GM21381 (cell line): ENCODE measurements around the gene STXBP5L.
"Not testable (repeated sequence)": the region's sequence is repeated elsewhere in the genome, so short reads cannot be mapped to it uniquely, and the experiment has no call there.

Experiments used
- ATAC-seq: cut with Tn5 transposase; IDR thresholded peaks from one replicate; pipeline ENCODE4 v1.9.1; 2021; ENCODE audit warnings: mild to moderate bottlenecking, moderate library complexity; ENCODE audit not compliant: unreplicated experiment

The STXBP5L gene

DNA sequence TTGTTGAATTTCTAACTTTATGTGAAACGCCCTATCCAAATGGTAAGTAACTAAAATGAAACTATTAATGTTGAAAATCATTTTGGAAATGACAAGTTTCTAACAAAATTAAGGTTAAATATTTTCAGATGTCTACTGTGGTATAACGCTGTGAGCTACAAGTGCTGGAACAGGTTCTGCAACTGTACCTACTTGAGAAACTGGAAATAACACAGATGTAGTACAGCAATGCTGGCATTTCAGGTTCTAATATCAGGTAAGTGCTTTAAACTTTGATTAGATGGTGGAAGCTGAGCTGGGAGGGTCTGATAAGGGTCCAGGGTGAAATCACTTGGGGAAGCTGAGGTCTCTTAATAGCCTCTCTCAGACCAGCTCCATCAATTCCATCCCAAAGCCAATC lies 315.1 kb downstream of the STXBP5L start:
- no peak for ATAC-seq

GRCh38 chr3:121228971-121229370 lies 321.0 kb downstream of the STXBP5L start:
- no peak for ATAC-seq

DNA sequence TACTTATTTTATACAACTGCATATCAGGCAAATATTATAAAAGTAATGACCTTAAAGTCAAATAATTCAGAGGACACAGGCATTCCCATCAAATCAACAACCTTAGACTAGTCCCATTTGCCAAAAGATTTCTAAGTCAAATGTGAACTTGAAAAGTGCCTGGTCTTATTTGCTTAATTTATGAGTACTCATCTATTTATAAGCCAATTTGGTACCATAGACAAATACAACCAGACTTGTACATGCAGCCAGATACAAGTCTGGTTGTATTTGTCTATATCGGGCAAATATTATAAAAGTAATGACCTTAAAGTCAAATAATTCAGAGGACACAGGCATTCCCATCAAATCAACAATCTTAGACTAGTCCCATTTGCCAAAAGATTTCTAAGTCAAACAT lies 322.2 kb downstream of the STXBP5L start:
- not testable (repeated sequence) for ATAC-seq

GRCh38 chr3:121231872-121232271 lies 323.9 kb downstream of the STXBP5L start:
- ATAC-seq = no peak

GRCh38 chr3:121232309-121233225 lies 324.6 kb downstream of the STXBP5L start:
- no peak for ATAC-seq

DNA sequence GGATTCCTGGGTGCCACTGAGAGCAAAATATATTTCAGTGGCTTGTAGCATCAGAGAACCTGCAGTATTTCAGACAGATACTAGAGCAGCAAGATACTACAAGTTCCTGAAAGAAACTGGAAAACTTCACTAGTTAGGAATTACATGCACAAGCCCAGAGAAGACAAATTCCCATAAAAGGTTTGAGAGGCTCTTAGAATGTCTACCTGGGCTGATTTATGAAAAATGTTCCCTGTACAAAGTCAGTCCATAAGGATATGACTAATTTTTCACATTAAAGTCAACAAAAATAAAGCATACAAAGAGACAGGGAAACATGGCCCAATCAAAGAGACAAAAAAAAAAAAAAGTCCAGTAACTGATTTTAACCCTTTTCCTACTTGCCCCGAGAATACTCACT lies 335.2 kb downstream of the STXBP5L start:
- no peak for ATAC-seq

DNA sequence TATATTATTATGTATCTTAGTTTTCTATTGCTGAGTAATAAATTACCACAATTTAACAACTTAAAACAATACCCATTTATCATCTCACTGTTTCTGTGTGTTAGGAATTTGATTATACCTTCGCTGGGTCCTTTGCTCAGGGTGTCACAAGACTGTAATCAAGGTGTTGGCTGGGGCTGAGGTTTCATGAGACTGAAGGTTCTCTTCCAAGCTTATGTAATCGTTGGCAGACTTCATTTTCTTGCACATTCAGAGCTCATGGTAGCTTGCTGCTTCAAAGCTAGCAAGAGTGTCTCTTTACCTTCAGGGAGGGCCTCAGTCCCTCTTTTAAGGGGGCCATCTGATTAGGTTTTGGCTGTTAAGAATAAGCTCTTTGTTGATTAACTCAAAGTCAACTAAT lies 344.7 kb downstream of the STXBP5L start:
- ATAC-seq = no peak

DNA sequence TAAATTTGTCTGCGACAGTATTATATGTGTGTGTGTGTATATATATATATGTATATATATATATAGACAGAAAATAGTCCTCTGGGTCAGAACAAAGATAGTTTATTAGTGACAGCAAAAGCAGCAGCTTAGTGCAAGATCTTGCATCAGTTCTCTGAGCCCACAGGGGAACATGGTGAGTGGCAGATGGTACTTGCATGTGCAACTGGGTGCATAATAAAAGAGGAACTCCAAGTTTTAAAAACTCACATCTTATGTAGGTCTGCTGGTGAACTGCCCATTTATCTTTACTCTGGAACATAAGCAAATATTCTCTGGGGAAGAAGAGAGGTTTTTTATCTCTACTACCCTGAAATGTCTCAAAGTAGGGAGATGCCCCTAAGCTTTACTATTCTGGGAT lies 361.4 kb downstream of the STXBP5L start:
- no peak for ATAC-seq

DNA sequence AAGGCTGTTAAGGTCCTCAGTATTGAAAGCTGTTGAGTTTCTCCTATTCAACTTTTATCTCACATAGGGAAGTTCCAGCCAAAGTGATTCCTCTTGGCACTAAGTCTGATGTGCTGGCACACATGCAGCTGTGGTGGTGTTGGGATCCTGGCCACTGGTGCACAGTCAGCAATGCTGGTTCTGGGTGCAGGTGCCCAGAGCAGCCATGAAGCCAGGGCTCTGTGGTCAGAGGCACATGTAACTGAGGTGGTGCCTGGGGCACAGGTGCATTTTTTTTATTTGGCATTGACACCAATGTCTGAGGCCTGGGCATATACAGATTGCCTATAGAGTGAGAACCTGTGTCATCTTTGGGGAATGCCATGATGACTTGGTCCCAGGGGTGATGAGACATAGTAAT lies 366.4 kb downstream of the STXBP5L start:
- no peak for ATAC-seq

DNA sequence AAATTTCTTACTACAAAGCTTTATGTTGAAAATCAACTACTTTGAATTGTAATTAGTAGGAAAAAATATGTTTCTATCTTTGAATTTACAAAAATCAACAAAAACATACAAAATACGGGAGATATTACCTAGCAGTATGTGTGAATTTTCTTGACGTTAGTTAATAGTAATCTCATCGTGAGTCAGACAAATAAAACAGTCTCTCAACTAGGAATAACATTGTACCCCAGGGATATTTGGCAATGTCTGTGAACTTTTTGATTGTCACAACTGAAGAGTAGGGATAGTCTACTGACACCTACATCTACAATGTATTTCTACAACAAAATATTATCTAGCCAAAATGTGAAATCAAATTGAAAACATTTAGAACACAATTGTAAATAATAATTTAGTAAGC lies 387.4 kb downstream of the STXBP5L start:
- no peak for ATAC-seq

- ATAC-seq = no peak
Observed at GRCh38 chr3:121295979-121296378, 388.0 kb downstream of the STXBP5L start.

DNA sequence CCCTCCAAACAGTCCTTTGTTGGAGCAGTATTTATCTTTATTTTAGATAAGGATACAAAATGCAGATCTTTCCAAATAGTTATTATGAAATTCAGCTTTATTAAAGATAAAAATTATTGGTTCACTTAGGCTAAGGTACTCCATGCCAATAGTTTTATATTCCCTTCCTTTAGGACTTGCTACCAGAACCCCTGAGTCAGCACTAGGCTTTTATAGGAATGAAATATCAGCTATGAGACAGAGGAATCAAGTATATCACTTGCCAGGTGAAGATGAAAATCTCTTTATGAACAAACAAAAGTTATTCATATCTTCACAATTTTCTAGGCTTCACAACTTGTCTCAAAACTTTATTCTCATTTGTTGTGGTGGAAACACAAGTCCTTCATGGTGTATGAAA lies 416.3 kb downstream of the STXBP5L start:
- ATAC-seq = no peak

- no peak for ATAC-seq
Observed at GRCh38 chr3:121330118-121330517, 422.1 kb downstream of the STXBP5L start.

- no peak for ATAC-seq
Observed at GRCh38 chr3:121330634-121331033, 422.6 kb downstream of the STXBP5L start.

DNA sequence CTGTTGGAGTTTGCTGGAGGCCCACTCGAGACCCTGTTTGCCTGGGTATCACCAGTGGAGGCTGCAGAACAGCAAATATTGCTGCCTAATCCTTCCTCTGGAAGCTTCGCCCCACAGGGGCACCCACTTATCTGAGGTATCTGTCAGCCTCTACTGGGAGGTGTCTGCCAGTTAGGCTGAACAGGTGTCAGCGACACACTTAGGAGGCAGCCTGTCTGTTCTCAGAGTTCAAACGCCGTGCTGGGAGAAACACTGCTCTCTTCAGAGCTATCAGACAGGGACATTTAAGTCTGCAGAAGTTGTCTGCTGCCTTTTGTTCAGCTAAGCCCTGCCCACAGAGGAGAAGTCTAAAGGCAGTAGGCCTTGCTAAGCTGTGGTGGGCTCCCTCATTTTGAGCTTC lies 448.0 kb downstream of the STXBP5L start:
- not testable (repeated sequence) for ATAC-seq

GRCh38 chr3:121362035-121362734 lies 454.2 kb downstream of the STXBP5L start:
- peak; percentile 77 for ATAC-seq

DNA sequence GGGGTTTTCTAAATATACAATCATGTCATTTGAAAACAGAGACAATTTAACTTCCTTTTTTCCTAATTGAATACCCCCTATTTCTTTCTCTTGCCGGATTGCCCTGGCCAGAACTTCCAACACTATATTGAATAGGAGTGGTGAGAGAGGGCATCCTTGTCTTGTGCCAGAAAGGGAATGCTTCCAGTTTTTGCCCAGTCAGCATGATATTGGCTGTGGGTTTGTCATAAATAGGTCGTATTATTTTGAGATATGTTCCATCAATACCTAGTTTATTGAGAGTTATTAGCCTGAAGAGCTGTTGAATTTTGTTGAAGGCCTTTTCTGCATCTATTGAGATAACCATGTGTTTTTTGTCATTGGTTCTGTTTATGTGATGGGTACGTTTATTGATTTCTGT lies 480.3 kb downstream of the STXBP5L start:
- not testable (repeated sequence) for ATAC-seq

DNA sequence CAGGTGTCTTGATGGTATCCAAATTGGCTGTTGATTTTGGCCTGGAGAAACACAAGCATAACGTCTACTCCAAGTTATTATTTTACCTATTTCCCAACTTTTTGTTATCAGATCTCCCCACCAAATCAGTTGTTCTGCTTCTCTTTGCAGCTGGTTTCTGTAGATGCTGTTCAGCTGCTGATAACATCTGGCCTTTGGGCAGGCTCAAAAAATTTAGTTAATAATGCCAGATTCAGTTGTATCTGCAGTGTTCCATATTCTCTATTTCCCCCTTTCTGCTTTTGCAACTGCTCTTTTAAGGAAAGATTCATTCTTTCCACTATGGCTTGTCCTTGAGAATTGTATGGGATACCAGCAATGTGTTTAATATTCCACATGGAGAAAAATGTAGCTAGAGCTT lies 488.0 kb downstream of the STXBP5L start:
- not testable (repeated sequence) for ATAC-seq

- not testable (repeated sequence) for ATAC-seq
Observed at GRCh38 chr3:121398051-121398450, 490.0 kb downstream of the STXBP5L start.

GRCh38 chr3:121399820-121400219 lies 491.8 kb downstream of the STXBP5L start:
- no peak for ATAC-seq

GRCh38 chr3:121405631-121406030 lies 497.6 kb downstream of the STXBP5L start:
- ATAC-seq = no peak

DNA sequence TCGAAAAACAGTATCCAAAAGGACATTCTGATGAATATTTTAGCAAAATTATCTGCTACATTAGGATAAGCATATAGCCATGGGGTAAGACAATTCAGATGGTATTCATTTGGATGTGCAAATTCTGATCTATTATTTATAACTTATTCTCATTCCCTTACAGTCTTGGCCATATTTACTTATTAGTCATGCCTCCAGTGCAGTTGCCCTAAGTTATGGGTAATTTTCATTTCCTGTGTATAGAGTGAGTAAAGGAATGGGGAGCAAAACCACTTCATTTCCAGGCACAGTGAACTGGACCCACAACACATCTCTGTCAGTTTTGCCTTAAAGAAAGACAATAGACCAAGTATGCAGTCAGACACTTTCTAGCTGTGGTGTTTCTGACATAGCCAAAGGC lies 503.5 kb downstream of the STXBP5L start:
- no peak for ATAC-seq
